Activated CD4-positive, alpha-beta T cell treated with anti-CD3 and anti-CD28 coated beads, Interleukin-2, amount 10 ng/mL, durations not matched to agents 7 days and 5 days (primary cell): ENCODE measurements around the gene ZNF785. TPM values are rescaled to one million over a fixed set of nuclear protein-coding genes. Genes with fewer than 3 reads are reported as not detected.
"Not testable (repeated sequence)": the region's sequence is repeated elsewhere in the genome, so short reads cannot be mapped to it uniquely, and the experiment has no call there.

Experiments used
- CTCF ChIA-PET: fragments of 350-600 bp; sonication (Branson Sonifier 250); formaldehyde crosslinking; loops from one replicate; lab custom pipeline; 2021; ENCODE audit warnings: antibody characterized with exemption; lab: Charles Lee
- POLR2A ChIA-PET: fragments of 350-600 bp; sonication (Branson Sonifier 250); formaldehyde crosslinking; loops from one replicate; lab custom pipeline; 2021; ENCODE audit warnings: antibody characterized with exemption; lab: Charles Lee
- DNase-seq: peaks from one replicate; pipeline ENCODE4 v3.0.0-alpha.2; 2020
- H3K27ac Mint-ChIP-seq: one replicate; pipeline ENCODE4 v1.8.0; 2021; ENCODE audit warnings: mild to moderate bottlenecking, moderate library complexity, mixed read lengths
- H3K27me3 Mint-ChIP-seq: one replicate; pipeline ENCODE4 v1.8.0; 2021; ENCODE audit warnings: mixed read lengths
- H3K36me3 Mint-ChIP-seq: one replicate; pipeline ENCODE4 v1.8.0; 2021; ENCODE audit warnings: low read depth, mixed read lengths
- H3K4me1 Mint-ChIP-seq: one replicate; pipeline ENCODE4 v1.8.0; 2021; ENCODE audit warnings: mixed read lengths
- H3K4me3 Mint-ChIP-seq: one replicate; pipeline ENCODE4 v1.8.0; 2021; ENCODE audit warnings: mild to moderate bottlenecking, moderate library complexity, mixed read lengths
- H3K9me3 Mint-ChIP-seq: one replicate; pipeline ENCODE4 v1.8.0; 2021; ENCODE audit warnings: mixed read lengths
- total RNA-seq, 2 experiments: library from RNA; stranded (reverse); gene quantifications; one replicate each; pipeline ENCODE4 v1.2.3, GENCODE V29; 2021

Gene ZNF785
- total RNA-seq, 2 experiments from 2014 or later = 17.0 to 18.3 TPM

DNA sequence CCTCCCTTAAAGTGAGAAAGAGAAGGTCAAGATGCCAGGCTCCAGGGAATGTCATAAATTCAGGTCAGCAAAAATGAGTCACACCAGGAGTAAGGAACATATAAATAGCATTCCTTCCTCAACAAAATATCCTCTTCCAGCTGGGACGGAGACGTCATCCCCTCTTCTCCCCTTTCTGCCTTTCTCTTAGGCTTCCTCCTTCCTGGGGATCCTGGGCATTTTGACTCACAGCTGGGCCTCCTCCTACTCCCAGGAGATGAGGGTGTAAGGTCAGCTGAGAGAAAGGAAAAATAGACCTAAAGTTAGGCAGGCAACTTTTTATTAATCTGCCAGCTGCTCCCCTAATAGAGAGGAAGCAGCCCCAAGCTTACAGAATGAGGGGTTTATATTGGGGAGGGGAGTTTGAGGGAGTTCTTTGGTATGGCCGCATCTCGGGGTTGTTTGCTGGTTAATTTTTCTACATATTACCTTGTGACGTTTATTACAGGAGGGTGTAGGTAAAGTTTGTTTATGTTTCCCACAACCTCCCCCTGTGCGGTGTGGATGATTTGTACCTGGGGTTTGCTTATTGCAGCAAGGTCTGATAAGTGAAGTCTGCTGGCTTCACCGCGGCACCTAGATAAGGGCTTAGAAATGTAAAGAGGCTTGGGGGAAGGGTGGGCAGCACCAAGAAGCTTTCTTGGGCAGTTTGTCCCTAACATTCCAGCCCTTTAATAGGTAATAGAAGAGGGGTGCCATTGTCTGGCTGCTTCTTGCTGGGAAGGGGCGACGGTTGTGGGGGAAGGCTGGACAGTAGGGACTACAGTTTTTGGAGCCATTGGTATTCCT is 43.8 kb downstream of the ZNF785 start:
- CTCF ChIA-PET = interaction anchor here (0.7 to 1.6 kb wide), 2 partner anchors 11 to 400 kb away, joined by 3 read pairs; no protein-coding TSS in a partner anchor
- DNase-seq = no peak
- POLR2A ChIA-PET = no interaction called here

GRCh38 chr16:30540916-30541464 is 44.5 kb downstream of the ZNF785 start:
- H3K4me1 Mint-ChIP-seq = peaks cover 21% of the 10 kb centered on the region
- H3K36me3 Mint-ChIP-seq = peaks cover 17% of the 10 kb centered on the region
- H3K4me3 Mint-ChIP-seq, DNase-seq, POLR2A ChIA-PET, H3K27ac Mint-ChIP-seq, H3K27me3 Mint-ChIP-seq, H3K9me3 Mint-ChIP-seq: not testable (repeated sequence)
- CTCF ChIA-PET = interaction anchor here (0.7 to 1.6 kb wide), 3 partner anchors 11 to 401 kb away, joined by 3 to 5 read pairs (median 3); partner anchors contain the start of gene ZNF764

More for the DNA sequence above, 43.8 kb downstream of the ZNF785 start:
- peaks cover 13% of the 10 kb centered on the region for H3K36me3 Mint-ChIP-seq
- H3K27me3 Mint-ChIP-seq = no peaks in the 10 kb centered on the region
- no peak overlapping the region for H3K27ac Mint-ChIP-seq
- H3K4me3 Mint-ChIP-seq = no peak overlapping the region
- H3K4me1 Mint-ChIP-seq = peaks cover 13% of the 10 kb centered on the region
- H3K9me3 Mint-ChIP-seq = no peaks in the 10 kb centered on the region

- CTCF ChIA-PET = interaction anchor here (1.2 to 1.6 kb wide), 2 partner anchors 18 to 59 kb away, joined by 3 to 5 read pairs; partner anchors contain the start of gene ZNF764
- H3K4me1 Mint-ChIP-seq = peaks cover 22% of the 10 kb centered on the region
- POLR2A ChIA-PET = not testable (repeated sequence)
Measured at GRCh38 chr16:30539986-30540526, 45.4 kb downstream of the ZNF785 start.

GRCh38 chr16:30539000-30539964 is 46.2 kb downstream of the ZNF785 start:
- no peak for DNase-seq
- POLR2A ChIA-PET = no interaction called here
- CTCF ChIA-PET = interaction anchor here (1.1 to 1.6 kb wide), 2 partner anchors 20 to 59 kb away, joined by 3 read pairs; no protein-coding TSS in a partner anchor
- Mint-ChIP-seq H3K9me3 (no peaks in the 10 kb centered on the region), H3K4me1 (peaks cover 22% of the 10 kb centered on the region), H3K36me3 (peaks cover 17% of the 10 kb centered on the region), H3K27me3 (no peaks in the 10 kb centered on the region), H3K27ac (no peak overlapping the region), H3K4me3 (no peak overlapping the region)

More at GRCh38 chr16:30539986-30540526, 45.4 kb downstream of the ZNF785 start:
- H3K36me3 Mint-ChIP-seq = peaks cover 17% of the 10 kb centered on the region
- not testable (repeated sequence) for DNase-seq, H3K4me3 Mint-ChIP-seq, H3K9me3 Mint-ChIP-seq, H3K27me3 Mint-ChIP-seq, H3K27ac Mint-ChIP-seq

- peak overlapping the region; percentile 85 for H3K4me3 Mint-ChIP-seq
- CTCF ChIA-PET = interaction anchor here (0.8 to 4.2 kb wide), 16 partner anchors 9 to 92 kb away, joined by 3 to 20 read pairs (median 4); partner anchors contain the start of genes ZNF764 and ZNF768
- H3K9me3 Mint-ChIP-seq, DNase-seq, H3K27me3 Mint-ChIP-seq: not testable (repeated sequence)
- peak overlapping the region; percentile 96 for H3K27ac Mint-ChIP-seq
- H3K4me1 Mint-ChIP-seq = peaks cover 28% of the 10 kb centered on the region
- POLR2A ChIA-PET = interaction anchor here (0.9 to 1.2 kb wide), 2 partner anchors 15 to 21 kb away, joined by 3 to 4 read pairs; partner anchors contain the start of gene ZNF764
- peaks cover 25% of the 10 kb centered on the region for H3K36me3 Mint-ChIP-seq
Measured at GRCh38 chr16:30536391-30537024, 49.0 kb downstream of the ZNF785 start.

DNA sequence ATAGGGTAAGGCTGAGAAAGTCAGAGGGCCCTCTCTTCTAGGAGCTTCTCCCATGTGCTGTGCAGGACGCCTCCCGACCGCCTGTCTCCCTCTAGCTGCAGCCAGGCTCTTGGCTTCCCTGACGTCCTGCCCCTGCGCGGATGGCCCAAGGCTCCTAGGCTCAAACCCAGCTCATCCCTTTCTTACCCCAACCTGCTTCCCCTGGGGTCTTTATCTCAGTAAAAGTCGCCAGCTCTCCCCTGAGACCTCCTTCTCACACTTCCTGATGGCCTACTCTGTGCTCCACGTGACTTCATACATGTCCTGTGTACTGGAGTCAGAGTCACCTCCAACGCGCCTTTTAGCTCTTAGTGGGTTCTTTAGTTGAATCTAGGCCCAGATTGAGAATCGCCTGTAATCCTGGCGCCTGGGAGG is 49.7 kb downstream of the ZNF785 start:
- H3K27ac Mint-ChIP-seq = peak overlapping the region; percentile 96
- no peaks in the 10 kb centered on the region for H3K27me3 Mint-ChIP-seq
- H3K4me3 Mint-ChIP-seq = peak overlapping the region; percentile 85
- no peaks in the 10 kb centered on the region for H3K9me3 Mint-ChIP-seq
- peaks cover 32% of the 10 kb centered on the region for H3K4me1 Mint-ChIP-seq
- ChIA-PET CTCF (interaction anchor here (0.6 to 4.2 kb wide), 27 partner anchors 9 to 126 kb away, joined by 3 to 20 read pairs (median 5); partner anchors contain the start of genes ZNF688, ZNF689, ZNF764 and ZNF768), POLR2A (interaction anchor here (0.5 to 1.3 kb wide), 7 partner anchors 16 to 106 kb away, joined by 3 to 7 read pairs (median 4); partner anchors contain the start of genes DCTPP1, ZNF688 and ZNF764)
- H3K36me3 Mint-ChIP-seq = peaks cover 30% of the 10 kb centered on the region
- peak; percentile 69 for DNase-seq

GRCh38 chr16:30535106-30535776 is 50.3 kb downstream of the ZNF785 start:
- Mint-ChIP-seq H3K4me3 (peak overlapping the region; percentile 85), H3K27me3 (no peaks in the 10 kb centered on the region), H3K9me3 (no peaks in the 10 kb centered on the region), H3K27ac (peak overlapping the region; percentile 96), H3K36me3 (peaks cover 32% of the 10 kb centered on the region), H3K4me1 (peaks cover 38% of the 10 kb centered on the region)
- CTCF ChIA-PET = interaction anchor here (0.6 to 4.2 kb wide), 30 partner anchors 8 to 392 kb away, joined by 3 to 20 read pairs (median 4); partner anchors contain the start of genes ZNF688, ZNF689, ZNF764 and ZNF768
- peak; percentile 51 for DNase-seq
- POLR2A ChIA-PET = interaction anchor here (0.5 to 1.3 kb wide), 8 partner anchors 17 to 117 kb away, joined by 3 to 7 read pairs (median 4); partner anchors contain the start of genes DCTPP1, ZNF688 and ZNF764

DNA sequence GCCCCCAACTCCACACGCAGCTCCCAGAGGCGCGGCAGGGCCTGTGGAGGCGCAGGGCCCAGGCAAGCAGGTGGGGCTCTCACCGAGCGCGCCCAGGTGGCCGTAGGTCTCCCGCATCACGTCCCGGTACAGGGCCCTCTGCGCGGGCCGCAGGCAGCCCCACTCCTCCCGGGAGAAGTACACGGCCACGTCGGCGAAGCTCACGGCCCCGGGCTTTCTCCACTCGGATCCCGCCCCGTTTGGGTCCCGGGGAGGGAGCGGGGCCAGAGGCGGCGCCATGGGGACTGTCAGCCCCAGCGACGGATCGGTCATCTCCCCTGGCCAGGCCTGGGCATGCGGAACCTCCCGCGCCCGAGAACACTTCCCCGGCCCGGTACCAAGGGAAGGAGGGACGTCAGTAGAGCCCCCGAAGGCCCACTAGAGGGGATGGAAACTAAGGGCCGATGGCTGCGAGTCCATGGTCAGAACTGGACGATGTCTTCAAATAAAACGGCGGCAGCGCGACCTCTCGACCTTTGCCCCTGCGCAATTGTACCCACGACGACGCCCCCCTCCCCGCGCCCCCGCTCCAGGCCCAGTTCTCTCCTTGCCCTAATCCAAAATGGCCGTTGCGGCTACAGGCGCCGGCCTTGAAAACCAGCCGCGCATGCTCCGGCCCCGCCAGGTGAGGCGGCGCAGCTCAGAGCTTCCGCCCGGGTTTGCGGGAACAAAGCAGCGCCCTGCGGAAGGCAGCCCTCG is 51.0 kb downstream of the ZNF785 start, which contains the start of gene ZNF747:
Gene ZNF747, minus strand, starts transcription at position 491 of the 738 bp plus-strand sequence. Its CDS starts 179 bp downstream, at position 312.
- H3K4me3 Mint-ChIP-seq = peak within 1 kb of the TSS; percentile 85
- ChIA-PET CTCF (interaction anchor here (0.6 to 4.2 kb wide), 20 partner anchors 10 to 391 kb away, joined by 3 to 20 read pairs (median 6); partner anchors contain the start of genes ZNF688, ZNF764 and ZNF768), POLR2A (interaction anchor here (0.6 to 1.3 kb wide), 4 partner anchors 22 to 116 kb away, joined by 3 to 7 read pairs (median 4); partner anchors contain the start of genes DCTPP1 and ZNF688)
- DNase-seq = peak; percentile 92
- peaks cover 32% of the 10 kb centered on the region for H3K36me3 Mint-ChIP-seq
- H3K27ac Mint-ChIP-seq = peak within 1 kb of the TSS; percentile 96
- H3K27me3 Mint-ChIP-seq = no peaks in the 10 kb centered on the region
- H3K4me1 Mint-ChIP-seq = peaks cover 43% of the 10 kb centered on the region
- H3K9me3 Mint-ChIP-seq = no peaks in the 10 kb centered on the region

DNA sequence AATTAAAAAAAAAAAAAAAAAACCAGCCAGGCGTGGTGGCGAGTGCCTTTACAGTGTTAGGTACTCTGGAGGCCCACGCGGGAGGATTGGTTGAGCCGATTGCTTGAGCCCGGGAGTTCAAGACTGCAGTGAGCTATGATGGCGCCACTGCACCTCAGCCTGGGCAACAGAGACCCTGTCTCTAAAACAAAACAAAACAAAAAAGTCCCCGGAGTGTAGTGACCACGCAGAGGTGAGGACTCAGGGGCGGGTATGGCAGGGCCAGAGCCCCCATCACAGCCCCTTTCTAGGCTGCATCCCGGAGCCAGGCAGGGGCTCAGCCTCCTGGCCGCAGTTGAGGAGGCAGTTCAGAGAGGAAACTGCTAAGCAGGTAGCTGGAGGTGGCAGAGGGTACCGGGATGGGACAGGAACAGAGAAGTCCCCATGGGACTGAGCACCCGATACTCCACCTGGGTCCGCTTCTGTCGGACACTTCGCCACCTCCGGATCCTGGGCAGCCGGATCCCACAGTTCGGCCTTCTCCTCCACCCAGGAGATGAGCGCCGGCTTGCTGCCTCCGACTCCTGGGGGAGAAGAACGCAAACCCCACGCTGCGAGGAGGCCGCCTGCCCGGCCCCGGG is 51.6 kb downstream of the ZNF785 start:
- Mint-ChIP-seq H3K9me3 (no peaks in the 10 kb centered on the region), H3K36me3 (peaks cover 30% of the 10 kb centered on the region), H3K4me1 (peaks cover 47% of the 10 kb centered on the region), H3K27me3 (no peaks in the 10 kb centered on the region), H3K27ac (peak overlapping the region; percentile 96), H3K4me3 (peak overlapping the region; percentile 85)
- POLR2A ChIA-PET = interaction anchor here (0.6 kb wide), 1 partner anchor 23 kb away, joined by 3 read pairs; no protein-coding TSS in a partner anchor
- no peak for DNase-seq
- CTCF ChIA-PET = interaction anchor here (0.8 to 4.2 kb wide), 16 partner anchors 9 to 160 kb away, joined by 3 to 20 read pairs (median 8); partner anchors contain the start of genes ZNF688, ZNF764 and ZNF768
